ENCODE measurements around the gene COPRS.

The COPRS gene, protein sequence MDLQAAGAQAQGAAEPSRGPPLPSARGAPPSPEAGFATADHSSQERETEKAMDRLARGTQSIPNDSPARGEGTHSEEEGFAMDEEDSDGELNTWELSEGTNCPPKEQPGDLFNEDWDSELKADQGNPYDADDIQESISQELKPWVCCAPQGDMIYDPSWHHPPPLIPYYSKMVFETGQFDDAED

DNA sequence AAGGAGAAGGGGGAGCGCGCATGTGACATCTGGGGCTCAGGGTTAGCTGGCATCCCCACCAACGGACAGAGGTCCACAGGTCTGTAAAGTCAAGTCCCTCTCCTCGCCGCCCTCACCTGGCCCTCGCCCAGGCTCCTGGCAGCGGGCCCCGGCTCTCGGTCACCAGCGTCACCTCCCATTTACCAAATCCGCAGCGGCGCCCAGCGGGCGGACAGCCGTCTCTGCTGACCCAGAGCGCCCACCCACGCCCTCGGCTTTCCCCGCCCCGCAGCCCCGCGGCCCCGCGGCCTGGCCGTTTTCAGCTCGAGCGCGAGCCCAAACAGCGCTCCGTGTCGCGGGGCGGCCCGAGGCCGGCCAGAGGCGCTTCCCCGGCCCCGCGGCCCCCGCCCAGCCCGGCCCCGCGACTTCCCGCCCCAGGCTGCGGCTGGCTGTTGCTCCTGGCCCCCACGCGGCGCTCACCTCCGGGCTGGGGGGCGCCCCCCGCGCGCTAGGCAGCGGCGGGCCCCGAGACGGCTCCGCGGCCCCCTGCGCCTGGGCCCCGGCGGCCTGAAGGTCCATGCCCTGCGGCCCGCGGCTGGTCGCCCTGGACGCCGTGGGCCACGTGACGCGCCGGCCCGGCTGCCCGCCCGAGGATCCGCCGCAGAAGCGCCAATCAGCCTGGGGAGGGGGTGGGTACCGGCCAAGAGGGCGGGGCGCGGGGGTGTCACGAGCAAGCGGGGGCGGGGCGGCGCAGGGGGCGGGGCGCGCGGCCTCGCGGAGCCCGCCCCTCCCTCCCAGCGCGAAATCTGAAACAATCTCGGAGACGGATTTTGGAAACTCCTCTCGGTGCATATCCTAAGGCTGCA, at the start of gene COPRS:
Gene COPRS, minus strand, starts transcription at position 603 of the 845 bp plus-strand sequence. Its CDS starts 45 bp downstream, at position 558.
- peak; percentile 84 for DNase-seq

DNA sequence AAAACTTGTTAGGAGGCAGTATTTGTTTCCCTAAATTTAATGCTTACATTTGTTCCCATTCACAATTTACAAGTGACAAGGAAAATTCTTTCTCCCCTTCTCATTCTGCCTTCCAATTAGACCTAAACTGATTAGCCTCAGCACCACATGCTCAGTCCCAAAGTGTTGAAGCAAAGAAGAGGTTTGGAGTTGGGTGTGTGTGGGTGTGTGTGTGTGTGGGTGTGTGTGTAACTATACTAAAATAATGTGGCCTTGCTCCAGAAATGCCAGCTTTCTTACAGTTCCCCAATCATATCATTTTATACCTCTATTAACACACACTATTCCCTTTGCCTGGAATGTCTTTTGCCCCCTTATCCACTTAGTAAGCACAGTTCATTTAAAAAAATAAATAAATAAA, 49.3 kb upstream of the COPRS start:
- no peak for DNase-seq

DNA sequence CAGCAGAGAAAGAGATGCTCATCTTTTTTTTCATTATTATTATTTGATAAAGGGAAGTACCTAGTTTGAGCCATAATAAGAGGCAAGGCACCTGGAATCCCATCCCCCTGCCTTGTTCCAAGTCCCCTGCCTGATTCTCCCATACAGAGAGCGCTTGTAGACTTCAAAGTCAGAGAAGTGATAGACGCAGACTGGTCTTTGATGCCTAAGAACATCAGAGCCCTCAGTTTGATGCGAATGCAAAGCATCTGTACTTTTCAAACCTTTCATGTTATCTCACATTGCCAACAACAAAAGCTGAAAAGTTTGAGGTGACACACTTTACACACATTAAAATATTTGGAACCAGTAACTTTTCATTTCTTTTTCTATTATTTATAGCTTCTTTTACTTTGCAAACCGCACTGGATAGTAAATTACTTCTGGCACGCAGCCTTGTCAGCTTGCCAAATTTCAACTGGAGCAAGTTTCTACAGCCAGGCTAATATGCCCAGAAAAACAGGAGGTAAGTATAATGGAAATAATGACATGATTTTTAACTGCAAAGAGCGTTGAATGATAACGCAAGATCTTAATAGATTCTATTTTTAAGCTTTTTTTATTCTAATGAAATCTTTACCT, 48.4 kb upstream of the COPRS start:
- no peak for DNase-seq

DNA sequence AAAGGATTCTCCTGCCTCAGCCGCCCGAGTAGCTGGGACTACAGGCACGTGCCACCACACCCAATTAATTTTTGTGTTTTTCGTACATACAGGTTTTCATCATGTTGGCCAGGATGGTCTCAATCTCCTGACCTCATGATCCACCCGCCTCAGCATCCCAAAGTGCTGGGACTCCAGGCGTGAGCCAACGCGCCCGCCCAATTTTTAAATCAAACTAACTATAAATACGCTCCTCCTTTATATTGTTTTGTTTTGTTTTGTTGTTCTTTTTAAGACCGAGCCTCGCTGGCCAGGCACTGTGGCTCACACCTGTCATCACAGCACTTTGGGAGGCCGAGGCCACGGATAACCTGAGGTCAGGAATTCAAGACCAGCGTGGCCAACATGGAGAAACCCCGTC, 44.4 kb upstream of the COPRS start:
- DNase-seq = no peak

DNA sequence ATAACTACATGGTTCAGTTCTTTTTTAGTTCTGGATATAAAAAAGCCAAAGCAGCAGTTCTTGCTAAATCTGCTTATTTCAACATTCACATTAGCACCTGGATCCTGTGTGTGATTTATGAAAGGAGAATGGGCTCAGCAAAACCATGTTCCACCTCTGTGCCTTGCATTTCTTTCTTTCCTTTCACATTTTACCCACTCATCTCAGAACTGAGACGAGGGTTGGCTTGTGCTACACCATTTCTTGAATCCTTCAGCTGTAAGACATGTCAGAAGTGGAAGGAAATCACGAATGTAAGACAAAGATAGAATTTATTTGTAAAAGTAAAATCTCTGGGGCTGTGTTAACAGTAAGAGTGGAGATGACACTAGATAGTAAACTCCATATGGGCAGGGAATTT, 43.6 kb upstream of the COPRS start:
- no peak for DNase-seq

DNA sequence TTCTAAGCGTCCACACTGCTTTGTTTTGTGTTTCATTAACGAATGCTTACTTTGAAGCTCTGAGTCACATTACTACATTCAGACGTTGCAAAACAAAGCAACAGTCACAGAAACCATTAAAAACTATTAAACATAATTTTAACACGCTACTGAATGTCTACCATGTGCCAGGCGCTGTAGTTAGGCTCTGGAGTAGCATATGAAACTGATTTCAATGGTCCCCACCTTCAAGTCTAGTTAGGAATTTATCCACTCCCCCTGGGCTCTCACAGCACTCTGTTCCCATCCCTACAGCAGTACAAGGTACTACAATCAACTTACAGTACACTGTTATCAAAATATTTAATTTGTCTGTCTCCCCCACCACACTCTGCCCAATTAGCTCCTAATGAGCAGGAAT, 41.8 kb upstream of the COPRS start:
- DNase-seq = no peak

DNA sequence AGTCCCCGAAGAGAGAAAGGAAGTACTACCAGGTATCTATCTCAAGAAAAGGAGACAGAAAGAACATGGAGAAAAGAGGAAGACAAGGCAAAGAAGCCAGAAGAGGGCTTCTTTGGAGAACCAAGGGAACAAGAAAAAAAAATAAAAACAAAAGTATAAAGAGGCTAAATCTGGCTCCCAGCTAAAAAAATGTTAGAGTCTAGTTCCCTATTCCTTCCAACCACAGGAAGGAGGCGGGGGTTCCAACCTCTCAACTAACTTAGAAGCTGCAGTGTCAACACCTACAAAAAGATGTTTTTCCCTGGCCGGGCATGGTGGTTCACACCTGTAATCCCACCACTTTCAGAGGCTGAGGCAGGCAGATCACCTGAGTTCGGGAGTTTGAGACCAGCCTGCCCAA, 29.1 kb upstream of the COPRS start:
- peak; percentile 37 for DNase-seq

DNA sequence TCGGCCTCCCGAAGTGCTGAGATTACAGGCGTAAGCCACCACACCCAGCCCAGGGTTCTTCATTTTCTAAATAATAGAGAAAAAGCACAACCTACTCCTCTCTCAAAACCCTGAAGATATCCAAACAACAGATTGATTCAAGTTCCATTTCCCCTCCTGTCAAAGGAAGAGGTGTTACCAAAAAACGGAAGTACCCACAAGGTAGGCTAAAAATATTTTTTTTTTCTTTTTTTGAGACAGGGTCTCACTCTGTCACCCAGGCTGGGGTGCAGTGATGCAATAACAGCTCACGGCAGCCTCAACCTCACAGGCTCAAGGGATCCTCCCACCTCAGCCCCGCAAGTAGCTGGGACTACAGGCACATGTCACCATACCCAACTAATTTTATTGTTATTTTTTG, 23.5 kb upstream of the COPRS start:
- DNase-seq = peak; percentile 40

DNA sequence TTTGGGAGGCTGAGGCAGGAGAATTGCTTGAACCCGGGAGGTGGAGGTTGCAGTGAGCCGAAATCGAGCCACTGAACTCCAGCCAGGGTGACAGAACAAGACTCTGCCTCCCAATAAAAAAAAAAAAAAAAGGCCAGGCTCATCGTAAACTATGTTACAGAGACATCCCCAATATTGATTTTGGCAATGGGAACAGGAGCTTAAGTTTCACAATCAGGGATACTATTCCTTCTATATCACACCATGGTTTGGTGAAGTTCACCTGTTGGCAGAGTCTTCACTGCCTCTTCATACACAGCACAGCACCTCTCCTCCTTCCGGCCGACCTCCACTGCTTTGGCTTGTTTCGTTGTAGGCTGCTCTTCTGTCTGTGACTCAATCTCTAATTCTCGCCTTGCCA, 21.3 kb upstream of the COPRS start:
- no peak for DNase-seq

DNA sequence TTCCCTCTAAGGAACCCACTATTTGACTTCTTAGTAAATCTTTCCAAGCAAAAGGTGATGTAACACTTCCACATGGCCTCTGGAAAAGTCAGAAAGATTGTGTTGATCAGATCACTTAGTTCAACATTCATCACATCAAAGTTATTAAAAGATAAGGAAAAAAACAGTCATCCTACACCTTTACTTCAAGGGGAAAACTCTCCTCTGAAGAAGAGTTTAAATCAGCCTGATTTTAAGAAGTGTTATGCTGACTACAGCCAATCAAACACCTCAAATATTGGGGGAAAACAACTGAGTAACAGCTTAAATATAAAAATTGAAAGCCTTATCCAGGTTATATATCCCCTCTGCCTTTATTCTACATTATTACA, 19.6 kb upstream of the COPRS start:
- DNase-seq = no peak

DNA sequence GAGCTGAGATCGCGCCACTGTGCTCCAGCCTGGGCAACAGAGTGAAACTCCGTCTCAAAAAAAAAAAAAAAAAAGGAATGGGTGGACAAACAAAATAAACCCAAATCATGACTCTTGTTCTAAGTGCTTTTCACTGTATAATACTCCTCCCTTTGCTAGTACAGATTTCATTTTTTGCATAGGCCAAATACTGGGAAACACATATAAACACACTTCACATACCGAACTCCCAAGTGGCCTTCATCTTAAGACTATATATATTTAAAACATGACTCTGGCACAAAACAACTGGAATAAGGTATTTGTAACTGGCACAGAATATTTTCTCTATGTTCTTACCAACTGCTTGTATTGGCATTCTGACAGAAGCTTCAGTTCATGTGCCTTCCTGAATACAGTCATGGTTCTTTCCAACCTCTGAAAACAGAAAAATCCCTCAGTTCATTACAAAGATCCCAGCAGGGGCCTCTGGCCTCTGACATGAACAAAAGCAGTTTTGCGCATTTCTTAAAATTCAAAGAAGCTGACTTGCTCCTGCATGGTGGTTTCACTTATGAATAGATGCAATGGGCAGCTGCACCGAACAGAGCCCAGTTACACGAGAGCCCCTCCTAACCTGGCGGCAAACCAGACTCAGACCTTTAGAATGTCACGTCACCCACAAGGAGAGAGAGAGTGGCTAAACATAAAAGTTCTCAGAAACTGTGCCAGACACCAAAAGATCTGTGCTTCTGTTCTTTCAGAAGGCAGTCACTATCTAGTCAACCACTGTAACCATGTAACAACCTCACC, 19.1 kb upstream of the COPRS start:
- no peak for DNase-seq

DNA sequence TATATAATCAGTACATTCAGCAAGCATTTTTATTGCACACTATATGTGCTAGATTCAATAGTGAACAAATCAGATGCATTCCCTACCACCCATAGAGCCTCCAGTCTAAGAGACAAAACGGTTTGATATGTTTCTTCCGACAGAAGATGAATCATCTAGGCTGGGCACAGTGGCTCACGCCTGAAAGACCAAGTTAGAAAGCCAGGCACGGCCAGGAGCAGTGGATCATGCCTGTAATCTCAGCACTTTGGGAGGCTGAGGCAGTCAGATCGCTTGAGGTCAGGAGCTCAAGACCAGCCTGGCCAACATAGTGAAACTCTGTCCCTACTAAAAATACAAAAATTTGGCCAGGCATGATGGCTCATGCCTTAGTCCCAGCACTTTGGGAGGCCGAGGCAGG, 18.3 kb upstream of the COPRS start:
- DNase-seq = no peak

DNA sequence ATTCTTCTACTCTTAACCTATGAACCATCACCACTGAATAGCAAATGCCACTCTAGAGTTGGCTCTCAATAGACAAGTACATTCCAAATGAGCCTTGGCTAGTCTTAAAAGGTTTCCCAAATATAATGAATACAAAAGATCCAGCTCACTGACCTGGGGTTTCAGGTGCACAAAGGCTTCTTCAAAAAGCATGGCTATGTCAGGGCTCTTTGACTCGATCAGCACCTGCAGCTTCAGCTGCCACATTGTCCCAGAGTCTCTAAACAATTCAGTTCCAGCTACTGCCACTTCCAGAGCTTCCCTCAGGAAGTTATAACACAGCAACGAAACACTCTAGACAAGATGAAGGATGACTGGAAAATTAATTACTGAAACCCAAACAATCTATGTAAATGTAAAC, 16.0 kb upstream of the COPRS start:
- DNase-seq = no peak

DNA sequence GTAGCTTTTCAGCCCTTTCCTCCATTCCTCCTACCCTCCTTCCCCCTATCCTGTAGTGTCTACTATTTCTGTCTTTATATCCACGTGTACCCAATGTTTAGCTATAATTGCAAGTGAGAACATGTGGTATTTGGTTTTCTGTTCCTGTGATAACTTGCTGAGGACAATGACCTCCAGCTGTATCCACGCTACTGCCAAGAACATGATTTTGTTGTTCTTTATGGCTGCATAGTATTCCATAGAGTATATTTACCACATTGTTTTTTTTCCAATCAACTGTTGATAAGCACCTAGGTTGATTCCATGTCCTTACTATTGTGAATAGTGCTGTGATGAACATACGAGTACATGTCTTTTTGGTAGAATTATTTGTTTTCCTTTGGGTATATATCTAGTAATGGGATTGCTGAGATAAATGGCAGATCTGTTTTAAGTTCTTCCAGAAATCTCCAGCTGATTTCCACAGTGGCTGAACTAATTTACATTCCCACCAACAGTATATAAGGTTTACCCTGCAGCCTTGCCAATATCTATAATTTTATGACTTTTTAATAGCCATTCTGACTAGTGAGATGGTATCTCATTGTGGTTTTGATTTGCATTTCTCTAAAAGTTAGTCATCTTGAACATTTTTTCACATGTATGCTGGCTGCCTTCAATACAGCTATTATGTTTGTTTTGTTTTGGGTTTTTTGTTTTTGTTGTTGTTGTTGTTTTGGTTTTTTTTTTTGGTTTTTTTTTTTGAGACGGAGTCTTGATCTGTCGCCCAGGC, 10.9 kb upstream of the COPRS start:
- DNase-seq = no peak

DNA sequence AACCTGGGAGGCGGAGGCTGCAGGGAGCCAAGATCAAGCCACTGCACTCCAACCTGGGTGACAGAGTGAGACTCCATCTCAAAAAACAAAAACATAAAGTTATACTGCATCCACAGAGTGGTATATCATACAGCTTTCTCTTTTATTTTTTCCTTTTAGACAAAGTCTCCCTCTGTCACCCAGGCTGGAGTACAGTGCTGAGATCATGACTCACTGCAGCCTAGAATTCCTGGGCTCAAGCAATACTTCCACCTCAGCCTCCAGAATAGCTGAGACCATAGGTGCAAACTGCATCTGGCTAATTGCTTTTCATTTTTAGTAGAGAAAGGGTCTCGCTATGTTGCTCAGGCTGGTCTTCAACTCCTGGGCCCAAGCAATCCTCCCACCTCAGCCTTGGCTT, 10.0 kb upstream of the COPRS start:
- DNase-seq = no peak

DNA sequence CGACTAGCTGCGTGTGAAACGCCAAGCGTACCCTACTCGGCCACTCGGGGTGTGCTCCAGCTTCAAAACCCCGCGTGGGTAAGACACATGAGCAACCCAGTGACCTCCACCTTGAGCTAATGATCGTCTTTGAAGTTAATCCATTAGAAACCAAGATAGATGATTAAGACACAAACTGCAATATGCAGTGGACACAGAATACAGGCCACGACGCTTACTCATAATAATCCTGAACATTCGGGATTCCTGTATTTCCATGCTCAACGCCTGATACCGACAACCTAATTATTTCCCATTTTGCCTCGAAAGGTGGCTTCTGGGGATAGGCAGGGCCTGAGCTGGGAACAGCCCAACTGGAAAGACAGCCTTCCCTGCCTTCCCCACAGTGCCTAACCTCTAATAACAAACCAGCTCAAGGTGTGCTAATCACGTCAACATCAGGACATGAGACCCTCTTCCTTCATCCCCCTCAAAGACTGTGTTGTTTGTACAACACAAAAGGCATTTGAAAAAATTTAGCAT, 504 bp upstream of the COPRS start:
- no peak for DNase-seq

DNA sequence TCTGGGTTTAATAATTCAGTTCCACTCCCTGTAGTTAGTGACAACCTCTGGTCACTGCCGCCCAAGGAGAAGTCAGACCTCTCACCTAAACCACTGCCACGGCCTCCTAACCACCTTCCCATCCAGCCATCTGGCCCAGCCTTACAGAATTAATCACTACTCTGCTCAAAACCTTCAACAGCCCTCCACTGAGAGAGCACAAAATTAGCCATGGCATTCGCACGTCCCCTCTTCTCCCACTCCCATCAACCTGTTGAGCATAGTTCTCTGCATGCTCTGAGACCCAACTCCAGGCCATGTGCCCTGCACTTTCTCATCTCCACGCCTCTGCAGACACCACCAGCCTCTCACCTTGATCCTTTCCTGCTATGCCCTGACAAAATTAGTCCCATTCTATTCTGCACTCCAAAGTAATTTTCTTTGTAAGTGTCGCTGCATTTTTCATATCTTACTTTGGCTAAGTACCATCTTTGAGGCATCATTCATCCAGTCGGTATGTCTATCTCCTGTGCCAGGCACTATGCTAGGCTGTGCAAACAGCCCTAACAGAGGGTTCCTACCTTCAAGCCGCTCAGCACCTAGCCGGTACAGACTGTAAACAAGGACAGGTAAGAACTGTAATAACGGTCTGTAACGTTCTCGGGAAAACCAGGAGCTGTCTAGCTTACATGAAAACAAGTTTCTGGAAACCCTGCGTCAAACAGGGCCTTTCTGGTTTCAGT, 963 bp downstream of the COPRS start:
- no peak for DNase-seq

DNA sequence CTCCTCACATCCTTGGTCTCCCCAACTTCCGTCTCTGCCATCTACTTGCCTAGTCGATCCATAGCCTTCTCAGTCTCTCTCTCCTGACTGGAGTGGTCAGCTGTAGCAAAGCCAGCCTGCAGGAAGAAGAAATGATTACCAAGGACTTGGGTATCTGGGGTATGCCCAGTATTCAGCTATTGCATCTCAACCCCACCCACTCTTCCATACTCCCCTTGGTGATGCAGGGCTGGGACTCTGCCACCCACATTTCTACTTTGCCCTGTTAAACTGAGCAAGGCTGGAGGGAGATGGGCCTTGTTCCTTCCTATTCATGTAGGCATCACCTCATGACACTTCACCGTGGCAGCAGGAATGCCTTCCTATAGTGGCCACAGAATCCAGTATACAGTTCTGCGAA, 2.3 kb downstream of the COPRS start:
- no peak for DNase-seq

DNA sequence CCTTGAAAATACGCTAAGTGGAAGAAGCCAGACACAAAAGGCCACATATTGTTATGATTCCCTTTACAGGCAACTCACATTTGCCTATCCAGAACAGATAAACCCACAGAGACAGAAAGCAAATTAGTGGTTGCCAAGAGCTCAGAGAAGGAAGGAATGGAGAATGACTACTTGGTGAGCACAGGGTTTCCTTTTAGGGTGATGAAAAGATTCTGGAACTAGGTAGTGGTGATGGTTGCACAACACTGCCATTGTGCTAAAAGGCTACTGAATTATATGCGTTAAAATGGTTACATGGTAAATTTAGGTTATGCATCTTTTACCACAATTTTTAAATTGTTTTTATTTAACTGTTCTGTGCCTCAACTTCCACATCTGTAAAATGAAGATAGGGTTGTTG, 4.4 kb downstream of the COPRS start:
- no peak for DNase-seq

DNA sequence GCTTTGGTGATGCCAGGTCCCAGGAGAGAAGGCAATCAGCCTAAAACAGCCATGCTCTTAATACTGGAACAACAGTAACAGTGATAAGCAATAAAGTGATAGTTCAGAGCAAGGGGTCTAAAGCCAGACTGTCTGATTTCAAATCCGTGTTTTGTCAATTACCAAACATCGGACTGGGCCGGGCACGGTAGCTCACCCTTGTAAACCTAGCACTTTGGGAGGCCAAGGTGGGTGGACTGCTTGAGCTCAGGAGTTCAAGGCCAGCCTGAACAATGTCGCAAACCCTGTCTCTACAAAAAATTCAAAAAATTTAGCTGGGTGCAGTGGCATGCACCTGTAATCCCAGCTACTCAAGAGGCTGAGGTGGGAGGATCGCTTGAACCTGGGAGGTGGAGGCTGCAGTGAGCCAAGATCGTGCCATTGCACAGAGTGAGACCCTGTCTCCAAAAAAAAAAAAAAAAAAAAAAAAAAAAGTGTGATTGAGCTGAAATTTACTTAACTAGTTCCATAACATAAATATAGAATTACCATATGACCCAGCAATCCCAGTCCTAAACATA, 5.1 kb downstream of the COPRS start:
- DNase-seq = no peak

DNA sequence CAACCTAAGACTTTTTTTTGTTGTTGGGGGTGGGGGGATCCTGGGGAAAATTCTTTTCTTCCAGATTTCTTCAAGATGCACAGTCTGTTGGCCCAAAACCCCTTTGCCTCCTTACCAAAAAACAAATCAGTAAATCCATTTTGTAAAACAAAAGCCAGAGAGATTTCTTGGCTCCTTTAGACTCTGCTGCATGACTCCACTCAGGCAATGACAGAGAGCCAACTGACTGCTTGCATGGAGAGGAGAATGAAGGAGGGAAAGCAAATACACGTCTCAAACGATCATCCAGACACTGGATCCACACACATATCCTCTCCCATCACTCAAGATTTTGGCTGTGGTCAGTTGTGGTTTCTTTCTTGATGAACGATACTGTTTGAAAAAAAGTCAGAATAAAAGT, 13.8 kb downstream of the COPRS start:
- no peak for DNase-seq

Measured in CD4-positive, alpha-beta T cell treated with Interleukin-15 for 1 hour (primary cell).